K562 (cell line): Measurements from ENCODE around the gene DLL4. TPM values are rescaled to one million over a fixed set of nuclear protein-coding genes. Genes with fewer than 3 reads are reported as not detected.

Experiments used
- ARID1B ChIP-seq: fragments of 450-650 bp; IDR thresholded peaks from 2 replicates; pipeline ENCODE4 v1.6.1; 2016; ENCODE audit warnings: antibody characterized with exemption, mild to moderate bottlenecking, inconsistent platforms
- CEBPG ChIP-seq, 3 experiments: fragments of 200-800 bp in 1 of 3; sonication (Bioruptor generic) in 1 of 3; sonication (generic) in 1 of 3; formaldehyde crosslinking in 1 of 3; IDR thresholded peaks in 2 of 3; conservative IDR thresholded peaks in 1 of 3; 2 replicates each; pipeline versions ENCODE4 v1.6.1 to v1.8.0; 2016 to 2022; ENCODE audit warnings: missing compliant biosample characterization in 2 of 3, missing genetic modification characterization in 2 of 3, mild to moderate bottlenecking in 1 of 3, missing genetic modification reagents in 1 of 3
- CREB3 ChIP-seq: fragments of 450-650 bp; conservative IDR thresholded peaks from 2 replicates; pipeline ENCODE4 v1.6.1; 2016; ENCODE audit warnings: missing genetic modification characterization, low read depth, mild to moderate bottlenecking, missing compliant biosample characterization, moderate library complexity
- DPF2 ChIP-seq: fragments of 450-650 bp; IDR thresholded peaks from 2 replicates; pipeline ENCODE4 v1.6.1; 2016
- MCM3 ChIP-seq: fragments of 450-650 bp; IDR thresholded peaks from 2 replicates; pipeline ENCODE4 v1.6.1; 2016
- MEF2D ChIP-seq: conservative IDR thresholded peaks from 2 replicates; pipeline ENCODE4 v1.6.1; 2016; ENCODE audit warnings: low read depth, missing genetic modification characterization, missing compliant biosample characterization
- NELFE ChIP-seq: IDR thresholded peaks from 2 replicates; pipeline ENCODE4 v1.6.1; 2011; ENCODE audit warnings: mild to moderate bottlenecking; ENCODE audit not compliant: insufficient read depth, insufficient read length
- POU5F1 ChIP-seq: fragments of 150-350 bp; IDR thresholded peaks from 2 replicates; pipeline ENCODE4 v1.6.1; 2014; ENCODE audit warnings: borderline replicate concordance, low read length, low read depth, mild to moderate bottlenecking; ENCODE audit not compliant: partially characterized antibody
- SMARCE1 ChIP-seq: fragments of 450-650 bp; IDR thresholded peaks from 2 replicates; pipeline ENCODE4 v1.7.1; 2016; ENCODE audit warnings: mild to moderate bottlenecking
- STAT5B ChIP-seq: fragments of 250-450 bp; sonication (Bioruptor Pico); IDR thresholded peaks from 2 replicates; pipeline ENCODE4 v1.8.0; 2021; ENCODE audit warnings: mild to moderate bottlenecking, inconsistent platforms
- TAL1 ChIP-seq: fragments of 450-650 bp; IDR thresholded peaks from 2 replicates; pipeline ENCODE4 v1.6.1; 2016; ENCODE audit warnings: mild to moderate bottlenecking
- U2AF2 ChIP-seq: fragments of 200-400 bp; formaldehyde crosslinking; optimal IDR thresholded peaks from 2 replicates; pipeline ENCODE3; 2017; ENCODE audit warnings: low read depth, mild to moderate bottlenecking, low read length
- ZBTB11 ChIP-seq, 3 experiments: fragments of 200-800 bp in 1 of 3; fragments of 250-450 bp in 1 of 3; fragments of 450-650 bp in 1 of 3; sonication (Bioruptor Pico) in 1 of 3; sonication (Bioruptor generic) in 1 of 3; formaldehyde crosslinking in 1 of 3; IDR thresholded peaks; 2 replicates each; pipeline versions ENCODE4 v1.6.1 to v1.8.0; 2016 to 2022; ENCODE audit warnings: mild to moderate bottlenecking in 2 of 3, missing genetic modification characterization in 2 of 3, missing compliant biosample characterization in 1 of 3, moderate library complexity in 1 of 3
- ZBTB7A ChIP-seq: IDR thresholded peaks from 2 replicates; pipeline ENCODE4 v1.6.1; 2011; ENCODE audit warnings: low read depth, mild to moderate bottlenecking, low read length, moderate library complexity, borderline replicate concordance; ENCODE audit not compliant: control insufficient read depth
- ZNF436 ChIP-seq: fragments of 250-450, 450-650 bp; sonication (Bioruptor Pico); formaldehyde crosslinking; IDR thresholded peaks from 2 replicates; pipeline ENCODE4 v1.7.0; 2020; ENCODE audit warnings: mild to moderate bottlenecking
- polyA plus RNA-seq, 8 experiments: library from polyadenylated mRNA; depleted of rRNA in 4 of 8; stranded (reverse) in 5 of 8; unstranded in 3 of 8; fragments of >200 nt; fragmentation: Nextera tagmentation in 2 of 8; fragmentation: Illumina TruSeq in 1 of 8; extraction: Ambion mirVana in 2 of 8; extraction: Trizol in 1 of 8; gene quantifications; 2 replicates each; pipeline versions ENCODE4 v1.2.1 to v1.2.3, GENCODE V29; 2011 to 2014; ENCODE audit warnings: inconsistent platforms in 1 of 8, missing spikeins in 1 of 8
- total RNA-seq, 7 experiments: library from RNA; depleted of rRNA in 6 of 7; stranded (reverse); fragments of >200 nt in 6 of 7; fragmentation: Illumina TruSeq in 2 of 7; extraction: Trizol in 2 of 7; gene quantifications; 2 replicates each; pipeline versions ENCODE4 v1.2.1 to v1.2.3, GENCODE V29; 2011 to 2021; ENCODE audit warnings: low replicate concordance in 1 of 7
- TF ChIP-seq, protein P1 (sequence below): sonication (generic); formaldehyde crosslinking; IDR thresholded peaks from 2 replicates; pipeline ENCODE4 v1.8.0; 2022; ENCODE audit warnings: mild to moderate bottlenecking, missing genetic modification reagents
- TF ChIP-seq, protein P2 (sequence below): sonication (generic); formaldehyde crosslinking; IDR thresholded peaks from 2 replicates; pipeline ENCODE4 v1.8.0; 2022; ENCODE audit warnings: missing genetic modification reagents, mild to moderate bottlenecking, moderate library complexity, borderline replicate concordance
- TF ChIP-seq, protein P3 (sequence below), 2 experiments: fragments of 450-650 bp; conservative IDR thresholded peaks; 2 replicates each; pipeline ENCODE4 v1.6.1; 2017; ENCODE audit warnings: mild to moderate bottlenecking in 2 of 2, moderate library complexity in 2 of 2

The DLL4 gene
- total and polyA plus RNA-seq, 9 of the 15 experiments (the other 6 are each of a cell fraction or from before 2014, with no cell fraction given): 0.04 to 1.1 (median 0.41) TPM; not detected in 1

- TF ChIP-seq, protein P1, sequence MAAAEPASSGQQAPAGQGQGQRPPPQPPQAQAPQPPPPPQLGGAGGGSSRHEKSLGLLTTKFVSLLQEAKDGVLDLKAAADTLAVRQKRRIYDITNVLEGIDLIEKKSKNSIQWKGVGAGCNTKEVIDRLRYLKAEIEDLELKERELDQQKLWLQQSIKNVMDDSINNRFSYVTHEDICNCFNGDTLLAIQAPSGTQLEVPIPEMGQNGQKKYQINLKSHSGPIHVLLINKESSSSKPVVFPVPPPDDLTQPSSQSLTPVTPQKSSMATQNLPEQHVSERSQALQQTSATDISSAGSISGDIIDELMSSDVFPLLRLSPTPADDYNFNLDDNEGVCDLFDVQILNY (CRISPR knock-in tag): no peak
- TF ChIP-seq TAL1 (0 out of 2 replicates have a peak, but pooled peaks have one; percentile 14), CEBPG (CRISPR knock-in tag; IDR thresholded peaks at IDR 0.05) (no peak), CEBPG (tag; conservative IDR thresholded peaks at IDR 0.05 in 1 of 2, IDR thresholded peaks at IDR 0.05 in 1 of 2) (0 out of 4 replicates have a peak, but pooled peaks of 1 of the 2 experiments have one; percentile 42), POU5F1 (no peak), U2AF2 (no peak), SMARCE1 (no peak), DPF2 (peak; percentile 66), ZBTB11 (CRISPR knock-in tag; IDR thresholded peaks at IDR 0.05) (no peak), CREB3 (tag) (peak; percentile 53; the same call in 1 of the 2 replicates), ZBTB7A (no peak), MCM3 (no peak), STAT5B (CRISPR knock-in tag) (no peak), MEF2D (tag) (no peak), NELFE (no peak), ZNF436 (CRISPR knock-in tag) (no peak), ARID1B (peak; percentile 45)
- TF ChIP-seq, protein P2, sequence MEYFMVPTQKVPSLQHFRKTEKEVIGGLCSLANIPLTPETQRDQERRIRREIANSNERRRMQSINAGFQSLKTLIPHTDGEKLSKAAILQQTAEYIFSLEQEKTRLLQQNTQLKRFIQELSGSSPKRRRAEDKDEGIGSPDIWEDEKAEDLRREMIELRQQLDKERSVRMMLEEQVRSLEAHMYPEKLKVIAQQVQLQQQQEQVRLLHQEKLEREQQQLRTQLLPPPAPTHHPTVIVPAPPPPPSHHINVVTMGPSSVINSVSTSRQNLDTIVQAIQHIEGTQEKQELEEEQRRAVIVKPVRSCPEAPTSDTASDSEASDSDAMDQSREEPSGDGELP: no peak
- TF ChIP-seq, protein P3, sequence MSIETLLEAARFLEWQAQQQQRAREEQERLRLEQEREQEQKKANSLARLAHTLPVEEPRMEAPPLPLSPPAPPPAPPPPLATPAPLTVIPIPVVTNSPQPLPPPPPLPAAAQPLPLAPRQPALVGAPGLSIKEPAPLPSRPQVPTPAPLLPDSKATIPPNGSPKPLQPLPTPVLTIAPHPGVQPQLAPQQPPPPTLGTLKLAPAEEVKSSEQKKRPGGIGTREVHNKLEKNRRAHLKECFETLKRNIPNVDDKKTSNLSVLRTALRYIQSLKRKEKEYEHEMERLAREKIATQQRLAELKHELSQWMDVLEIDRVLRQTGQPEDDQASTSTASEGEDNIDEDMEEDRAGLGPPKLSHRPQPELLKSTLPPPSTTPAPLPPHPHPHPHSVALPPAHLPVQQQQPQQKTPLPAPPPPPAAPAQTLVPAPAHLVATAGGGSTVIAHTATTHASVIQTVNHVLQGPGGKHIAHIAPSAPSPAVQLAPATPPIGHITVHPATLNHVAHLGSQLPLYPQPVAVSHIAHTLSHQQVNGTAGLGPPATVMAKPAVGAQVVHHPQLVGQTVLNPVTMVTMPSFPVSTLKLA (conservative IDR thresholded peaks at IDR 0.05): 0 out of 4 replicates have a peak, but pooled peaks of 1 of the 2 experiments have one; percentile 17
Observed at GRCh38 chr15:40949756-40950207, 20.6 kb downstream of the DLL4 start (continued).
